Measurements from ENCODE around the gene CDKN1B.

The CDKN1B gene

GRCh38 chr12:12759234-12759915 lies 42.2 kb downstream of the CDKN1B start:
- DNase-seq (ENCODE audit: low spot score) = no peak

- no peak for DNase-seq (ENCODE audit: low spot score)
Measured at GRCh38 chr12:12764824-12765223, 47.7 kb downstream of the CDKN1B start.

- DNase-seq (ENCODE audit: low spot score) = no peak
Measured at GRCh38 chr12:12770262-12770661, 53.1 kb downstream of the CDKN1B start.
